HCT116 (cell line): Measurements from ENCODE around the gene GRIN2B.

Source experiments
- POLR2A ChIP-seq: IDR thresholded peaks from 2 replicates; pipeline ENCODE4 v1.7.0; 2011; ENCODE audit warnings: borderline replicate concordance; ENCODE audit not compliant: insufficient read depth, insufficient read length; ENCODE audit errors: extremely low read depth
- RAD21 ChIP-seq: IDR thresholded peaks from 2 replicates; pipeline ENCODE4 v1.6.1; 2012; ENCODE audit warnings: low read depth, mild to moderate bottlenecking

DNA sequence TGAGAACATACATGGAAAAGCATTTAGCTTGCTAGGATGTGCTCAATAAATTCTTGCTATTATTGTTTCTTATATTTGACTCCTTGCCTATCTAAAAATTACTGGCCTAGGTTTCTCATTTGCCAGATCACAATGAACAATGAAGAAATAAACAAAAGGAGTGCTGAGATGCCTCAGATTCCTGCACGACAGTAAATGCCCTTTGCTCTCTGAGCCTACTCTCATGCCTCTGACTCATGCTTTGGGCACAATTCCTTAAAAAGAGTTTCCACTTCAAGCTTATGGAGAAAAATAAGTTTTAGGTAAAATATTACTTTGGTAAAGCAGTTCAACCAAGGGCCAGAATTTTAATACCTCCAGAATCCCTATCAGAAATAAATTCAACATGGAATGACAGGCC lies 30.9 kb downstream of the GRIN2B start:
- TF ChIP-seq POLR2A = no peak
- TF ChIP-seq RAD21 = no peak
